ENCODE measurements around the gene OR2B2.

The OR2B2 gene

GRCh38 chr6:27882624-27883023 is 29.6 kb downstream of the OR2B2 start:
- Histone ChIP-seq H3K27ac (ENCODE audit: low read depth, low read length) (no peak overlapping the region), H3K9ac (ENCODE audit: low read length) (no peak overlapping the region), H3K4me3 (ENCODE audit: insufficient read depth, low read length, poor library complexity, severe bottlenecking) (no peak overlapping the region), H3K4me2 (ENCODE audit: low read depth, low read length, poor library complexity, severe bottlenecking) (no peak overlapping the region), H3K9me2 (replicated peaks; ENCODE audit: insufficient read depth, low read length) (no peaks in the 10 kb centered on the region), H3K36me3 (ENCODE audit: low read length) (no peaks in the 10 kb centered on the region), H3K9me3 (ENCODE audit: insufficient read depth, low read length) (no peaks in the 10 kb centered on the region), H3K79me2 (ENCODE audit: insufficient read depth, low read length) (no peaks in the 10 kb centered on the region), H4K20me1 (ENCODE audit: low read depth, low read length) (no peaks in the 10 kb centered on the region), H3F3A (ENCODE audit: insufficient read depth) (no peaks in the 10 kb centered on the region), H2AFZ (ENCODE audit: low read depth, low read length, severe bottlenecking) (no peak overlapping the region), H3K27me3 (ENCODE audit: low read length) (no peaks in the 10 kb centered on the region)
- TF ChIP-seq EZH2phosphoT487 (conservative IDR thresholded peaks at IDR 0.05; ENCODE audit: low read length) (no peak), CTCF (IDR thresholded peaks at IDR 0.05; ENCODE audit: insufficient read depth, low read length, poor library complexity, severe bottlenecking) (no peak)

GRCh38 chr6:27879837-27880236 is 32.4 kb downstream of the OR2B2 start:
- no peak overlapping the region for H3K4me2 ChIP-seq (ENCODE audit: low read depth, low read length, poor library complexity, severe bottlenecking)
- no peak overlapping the region for H3K9ac ChIP-seq (ENCODE audit: low read length)
- H3K27me3 ChIP-seq (ENCODE audit: low read length), result no peaks in the 10 kb centered on the region
- no peak overlapping the region for H3K27ac ChIP-seq (ENCODE audit: low read depth, low read length)
- no peak for TF ChIP-seq CTCF (IDR thresholded peaks at IDR 0.05; ENCODE audit: insufficient read depth, low read length, poor library complexity, severe bottlenecking)
- H3K9me2 ChIP-seq (replicated peaks; ENCODE audit: insufficient read depth, low read length), result no peaks in the 10 kb centered on the region
- no peaks in the 10 kb centered on the region for H3F3A ChIP-seq (ENCODE audit: insufficient read depth)
- H2AFZ ChIP-seq (ENCODE audit: low read depth, low read length, severe bottlenecking), result no peak overlapping the region
- no peaks in the 10 kb centered on the region for H4K20me1 ChIP-seq (ENCODE audit: low read depth, low read length)
- no peaks in the 10 kb centered on the region for H3K36me3 ChIP-seq (ENCODE audit: low read length)
- no peaks in the 10 kb centered on the region for H3K79me2 ChIP-seq (ENCODE audit: insufficient read depth, low read length)
- no peak overlapping the region for H3K4me3 ChIP-seq (ENCODE audit: insufficient read depth, low read length, poor library complexity, severe bottlenecking)
- no peaks in the 10 kb centered on the region for H3K9me3 ChIP-seq (ENCODE audit: insufficient read depth, low read length)

- no peaks in the 10 kb centered on the region for H3K9me2 ChIP-seq (replicated peaks; ENCODE audit: insufficient read depth, low read length)
- peak overlapping the region; percentile 54 for H2AFZ ChIP-seq (ENCODE audit: low read depth, low read length, severe bottlenecking)
- H4K20me1 ChIP-seq (ENCODE audit: low read depth, low read length), result no peaks in the 10 kb centered on the region
- peak overlapping the region; percentile 96 for H3K27ac ChIP-seq (ENCODE audit: low read depth, low read length)
- H3F3A ChIP-seq (ENCODE audit: insufficient read depth), result peaks cover 46% of the 10 kb centered on the region
- no peaks in the 10 kb centered on the region for H3K79me2 ChIP-seq (ENCODE audit: insufficient read depth, low read length)
- H3K4me2 ChIP-seq (ENCODE audit: low read depth, low read length, poor library complexity, severe bottlenecking), result peak overlapping the region; percentile 76
- H3K9me3 ChIP-seq (ENCODE audit: insufficient read depth, low read length), result no peaks in the 10 kb centered on the region
- H3K4me3 ChIP-seq (ENCODE audit: insufficient read depth, low read length, poor library complexity, severe bottlenecking), result no peak overlapping the region
- no peaks in the 10 kb centered on the region for H3K27me3 ChIP-seq (ENCODE audit: low read length)
- no peaks in the 10 kb centered on the region for H3K36me3 ChIP-seq (ENCODE audit: low read length)
- H3K9ac ChIP-seq (ENCODE audit: low read length), result peak overlapping the region; percentile 71
- TF ChIP-seq CTCF (IDR thresholded peaks at IDR 0.05; ENCODE audit: insufficient read depth, low read length, poor library complexity, severe bottlenecking), result no peak
- no peak for TF ChIP-seq EZH2phosphoT487 (conservative IDR thresholded peaks at IDR 0.05; ENCODE audit: low read length)
These were observed 38.2 kb downstream of the OR2B2 start for GRCh38 chr6:27874016-27874415.
